LHCN-M2 (cell line): Measurements from ENCODE around the gene CEP95. TPM values are rescaled to one million over a fixed set of nuclear protein-coding genes. Genes with fewer than 3 reads are reported as not detected.

Source experiments
- DNase-seq: peaks from one replicate; pipeline ENCODE4 v3.0.0-alpha.2; 2012; ENCODE audit warnings: low read depth
- total RNA-seq: library from RNA; depleted of rRNA; stranded (reverse); fragments of >200 nt; gene quantifications from 2 replicates; pipeline ENCODE4 v1.2.3, GENCODE V29; 2014

Gene CEP95
- total RNA-seq, 1 experiment from 2014 or later, result 15.0 TPM

DNA sequence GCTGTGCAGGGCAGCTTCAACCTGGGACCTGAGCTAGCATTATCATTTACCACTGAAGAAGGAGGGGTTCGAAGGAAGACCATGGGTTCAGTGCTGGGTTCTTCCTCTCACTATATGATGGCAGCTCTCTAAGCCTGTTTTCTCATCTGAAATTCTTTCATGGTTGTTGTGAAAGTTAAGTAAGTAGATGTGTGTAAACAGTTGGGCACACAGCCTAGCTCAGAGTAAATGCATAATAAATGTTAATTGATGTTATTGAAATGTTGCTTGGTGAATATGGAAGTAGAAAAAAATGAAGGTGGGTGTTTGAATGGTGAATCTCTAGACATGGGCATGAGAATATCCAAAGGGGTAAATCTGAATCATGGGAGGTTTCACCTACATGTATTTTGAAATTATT, 9.1 kb downstream of the CEP95 start:
- DNase-seq, result no peak

DNA sequence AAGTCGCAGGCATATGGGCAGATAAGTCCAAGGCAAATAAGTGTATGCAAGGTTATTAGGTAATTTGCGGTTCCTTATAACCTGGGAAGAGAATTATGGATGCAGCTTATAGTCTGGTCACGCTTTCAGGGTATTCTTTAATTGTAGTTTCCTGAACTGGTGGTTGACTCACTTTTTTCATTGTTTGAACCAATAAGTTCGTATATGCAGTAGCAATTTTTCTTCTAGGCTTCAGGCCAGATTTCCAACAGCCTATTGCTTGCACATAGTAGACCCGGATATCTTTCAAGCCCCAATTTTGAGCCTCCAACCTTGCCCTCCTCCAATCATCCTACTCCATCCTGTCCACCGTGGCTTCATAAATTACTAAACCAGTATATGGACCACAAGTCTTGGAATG, 12.8 kb downstream of the CEP95 start:
- no peak for DNase-seq

DNA sequence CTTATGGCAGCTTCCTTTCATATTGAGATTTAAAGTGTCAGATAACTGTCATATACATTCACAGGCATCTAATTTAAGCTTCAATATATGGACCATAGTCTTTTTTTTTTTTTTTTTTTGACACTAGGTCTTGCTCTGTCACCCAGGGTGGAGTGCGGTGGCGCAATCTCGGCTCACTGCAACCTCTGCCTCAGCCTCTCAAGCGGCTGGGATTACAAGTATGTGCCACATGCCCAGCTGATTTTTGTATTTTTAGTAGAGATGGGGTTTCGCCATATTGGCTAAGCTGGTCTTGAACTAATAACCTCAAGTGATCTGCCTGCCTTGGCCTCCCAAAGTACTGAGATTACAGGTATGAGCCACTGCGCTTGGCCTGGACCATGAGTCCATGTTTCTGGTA, 13.6 kb downstream of the CEP95 start:
- DNase-seq, result no peak

DNA sequence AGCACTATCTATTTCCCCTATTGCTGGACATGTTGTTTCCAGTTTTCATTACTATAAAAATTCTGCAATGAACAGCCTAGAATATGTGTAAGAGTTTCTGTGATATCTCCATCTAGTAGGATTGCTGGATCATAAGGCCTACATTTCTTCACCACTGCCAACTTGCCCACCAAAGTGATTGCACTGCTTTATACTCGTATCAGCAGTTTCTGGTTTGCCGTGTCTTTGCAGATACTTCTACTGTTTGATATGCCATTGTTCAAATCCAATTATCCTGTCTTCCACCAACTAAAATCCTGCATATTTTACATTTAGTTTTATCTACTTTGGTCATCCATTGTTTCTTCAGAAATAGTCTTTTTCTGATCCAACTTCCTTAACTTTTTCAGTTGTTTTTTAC, 21.1 kb downstream of the CEP95 start:
- no peak for DNase-seq

DNA sequence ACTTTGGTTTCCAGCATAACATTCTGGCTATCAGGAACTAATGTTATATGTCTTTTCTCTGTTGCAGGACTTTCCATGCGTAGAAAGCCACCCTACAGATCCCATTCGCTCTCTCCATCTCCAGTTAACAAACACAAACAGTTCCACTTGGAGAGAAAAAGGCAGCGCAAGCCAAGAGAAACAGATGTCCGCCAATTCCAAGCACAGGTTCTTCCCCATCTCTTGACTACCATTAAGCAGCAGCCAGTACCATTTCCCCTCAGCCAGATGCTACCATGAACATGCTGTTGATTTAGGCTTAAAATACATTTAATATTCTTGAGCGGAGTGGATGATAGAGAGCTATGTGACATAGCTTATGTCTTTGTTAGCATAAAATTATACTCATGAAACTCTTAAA, 22.4 kb downstream of the CEP95 start:
- no peak for DNase-seq

DNA sequence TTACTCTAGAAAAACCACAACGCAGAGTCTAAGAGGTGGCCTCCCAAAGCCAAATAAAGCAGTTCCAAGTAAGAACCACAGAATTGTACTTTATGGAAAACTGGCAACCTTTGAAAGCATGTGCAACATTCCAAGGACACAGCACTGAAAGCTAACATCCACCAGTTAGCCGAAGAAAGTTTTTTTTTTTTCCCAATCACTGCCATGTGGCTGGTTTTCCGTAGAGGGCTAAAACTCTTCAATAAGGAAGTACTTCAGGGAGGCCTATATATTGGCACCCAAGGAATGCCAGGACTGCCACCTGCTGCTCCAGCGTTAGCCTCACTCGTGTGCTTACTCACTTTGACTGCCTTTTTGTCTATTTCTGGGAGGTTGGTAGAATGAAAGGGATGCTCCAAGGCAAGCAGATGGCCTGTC, 25.2 kb downstream of the CEP95 start:
- DNase-seq, result no peak

DNA sequence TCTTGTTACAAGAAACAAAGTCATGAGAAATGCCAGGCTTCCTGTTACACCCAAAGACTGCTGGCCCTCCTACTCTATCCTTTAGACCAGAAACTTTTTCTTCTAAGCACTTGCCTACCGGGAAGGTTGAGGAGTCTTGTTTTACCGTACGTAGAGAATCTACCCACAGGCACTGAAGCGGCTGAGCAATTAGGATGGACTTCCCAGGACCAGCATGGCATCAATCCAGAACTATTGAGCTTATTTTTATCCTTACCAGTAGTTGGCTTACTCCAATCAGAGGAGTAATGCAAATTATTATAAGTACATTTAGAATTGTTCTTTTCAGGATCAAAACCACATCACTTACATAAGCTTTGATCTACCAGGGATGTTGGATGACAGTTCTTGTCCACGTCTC, 25.6 kb downstream of the CEP95 start:
- no peak for DNase-seq

DNA sequence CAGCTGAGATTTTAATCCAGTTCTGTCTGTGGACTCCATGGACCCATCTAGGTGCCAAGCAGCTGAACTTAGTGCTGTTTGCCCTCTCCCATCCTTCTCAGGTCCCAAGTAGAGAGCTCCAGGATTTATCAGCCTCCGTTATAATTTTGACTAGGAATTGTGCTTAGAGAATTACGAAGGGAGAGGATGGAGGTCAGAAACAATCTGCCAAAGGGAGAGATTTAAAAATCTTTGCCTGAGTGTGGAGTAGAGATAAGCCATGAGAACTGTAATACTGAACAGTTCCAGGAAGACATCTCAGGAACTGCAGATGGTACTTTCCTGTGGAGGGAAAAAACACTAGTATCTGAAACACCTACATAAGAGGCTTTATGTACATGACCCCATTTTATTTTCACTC, 27.0 kb downstream of the CEP95 start:
- DNase-seq, result no peak

DNA sequence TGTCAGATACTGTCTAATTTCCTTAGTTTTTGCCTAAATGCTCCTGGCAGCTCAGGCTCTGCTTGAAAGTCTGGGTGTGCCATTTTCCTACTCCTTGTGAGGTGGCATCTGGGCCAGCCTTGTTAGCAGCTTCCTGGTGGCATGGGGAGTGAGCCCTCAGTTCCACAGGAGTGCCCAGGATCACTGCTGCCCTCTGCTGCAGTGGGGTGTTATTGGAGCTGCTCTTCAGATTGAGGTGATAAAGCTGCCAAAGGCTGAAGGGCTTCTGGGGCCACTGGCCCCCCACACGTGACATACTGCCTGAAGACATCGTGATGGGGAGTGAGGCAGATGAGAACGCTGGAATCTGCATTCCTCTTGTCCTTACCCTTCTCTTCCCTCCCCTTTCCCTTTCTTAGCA, 27.4 kb downstream of the CEP95 start:
- peak; percentile 18 for DNase-seq

DNA sequence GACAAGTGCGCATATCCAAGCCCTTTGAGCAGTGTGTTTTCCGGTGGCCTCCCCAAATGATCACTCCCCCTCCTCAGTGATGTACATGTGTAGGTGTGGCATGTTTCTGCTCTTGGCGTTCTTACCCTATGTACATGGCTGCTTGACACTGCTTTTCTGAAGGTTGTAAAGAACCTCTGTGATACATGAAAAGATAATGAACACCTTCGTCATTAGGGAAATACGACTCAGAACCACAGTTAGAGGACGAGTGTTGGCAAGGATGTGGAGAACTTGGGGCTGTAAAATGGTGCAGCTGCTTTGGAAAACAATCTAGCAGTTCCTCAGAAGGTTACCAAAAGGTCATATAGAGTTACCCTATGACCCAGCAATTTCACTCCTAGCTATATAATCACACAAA, 28.6 kb downstream of the CEP95 start:
- DNase-seq, result peak; percentile 35

DNA sequence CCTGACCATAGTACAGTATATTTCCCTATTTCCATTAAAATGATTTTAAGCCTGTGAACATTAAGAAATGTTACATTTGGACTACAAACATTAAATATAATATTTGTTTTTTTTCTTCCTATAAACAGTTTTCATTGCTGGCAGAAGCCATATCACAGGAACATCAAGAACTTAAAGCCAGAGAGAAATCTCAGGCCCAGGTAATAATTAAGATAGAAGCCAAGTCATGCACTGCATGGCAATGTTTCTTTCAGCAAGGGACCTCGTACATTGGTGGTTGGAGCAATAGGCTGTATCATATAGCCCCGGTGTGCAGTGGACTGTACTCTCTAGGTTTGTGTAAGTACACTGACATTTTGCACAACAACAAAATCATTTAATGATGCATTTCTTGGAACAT, 30.1 kb downstream of the CEP95 start:
- DNase-seq, result no peak

DNA sequence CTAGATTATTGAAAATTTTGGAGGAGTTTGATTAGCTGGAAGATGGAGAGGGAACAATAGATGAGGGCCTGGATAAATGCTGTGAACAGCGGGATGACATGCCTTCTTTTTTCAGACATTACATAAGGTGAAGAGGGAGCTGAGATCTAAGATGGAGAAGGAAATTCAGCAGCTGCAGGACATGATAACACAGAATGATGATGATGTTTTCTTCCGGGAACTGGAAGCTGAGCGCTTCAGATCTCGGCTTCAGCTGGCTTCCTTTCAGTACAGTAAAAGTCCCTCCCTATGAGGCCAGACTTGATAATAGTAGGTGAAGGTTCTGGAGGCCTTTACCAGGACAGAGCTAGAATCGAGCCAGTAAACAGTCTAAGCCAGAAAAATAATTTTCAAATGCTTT, 30.7 kb downstream of the CEP95 start:
- no peak for DNase-seq

DNA sequence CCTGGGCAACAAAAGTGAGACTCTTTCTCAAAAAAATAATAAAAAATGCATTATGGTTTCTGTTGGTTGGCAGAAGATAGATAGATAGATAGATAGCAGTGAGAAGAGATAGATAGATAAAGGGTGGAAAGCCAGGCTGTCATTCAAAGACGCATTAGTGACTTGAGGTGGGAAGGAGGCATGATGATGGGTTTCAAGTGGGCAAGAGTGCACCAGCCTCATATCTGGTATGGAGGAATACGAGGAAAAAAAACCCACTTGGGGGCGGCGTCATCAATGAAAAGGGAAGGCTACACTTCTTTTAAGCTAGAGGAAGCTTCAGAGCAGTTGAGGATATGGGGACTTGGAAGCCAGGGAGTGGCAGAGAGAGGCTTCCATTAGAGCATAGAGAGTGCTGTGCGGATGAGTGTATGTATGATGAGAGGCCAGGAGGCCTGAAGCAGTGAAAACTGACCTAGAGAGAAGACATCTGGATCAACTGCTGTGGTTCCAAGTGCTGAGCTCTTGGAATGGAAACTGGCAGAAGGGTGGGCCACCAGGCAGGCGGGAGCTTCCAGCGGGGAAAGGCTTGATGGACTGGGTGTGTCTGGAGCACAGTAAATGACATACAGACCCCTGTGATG, 31.8 kb downstream of the CEP95 start:
- no peak for DNase-seq

DNA sequence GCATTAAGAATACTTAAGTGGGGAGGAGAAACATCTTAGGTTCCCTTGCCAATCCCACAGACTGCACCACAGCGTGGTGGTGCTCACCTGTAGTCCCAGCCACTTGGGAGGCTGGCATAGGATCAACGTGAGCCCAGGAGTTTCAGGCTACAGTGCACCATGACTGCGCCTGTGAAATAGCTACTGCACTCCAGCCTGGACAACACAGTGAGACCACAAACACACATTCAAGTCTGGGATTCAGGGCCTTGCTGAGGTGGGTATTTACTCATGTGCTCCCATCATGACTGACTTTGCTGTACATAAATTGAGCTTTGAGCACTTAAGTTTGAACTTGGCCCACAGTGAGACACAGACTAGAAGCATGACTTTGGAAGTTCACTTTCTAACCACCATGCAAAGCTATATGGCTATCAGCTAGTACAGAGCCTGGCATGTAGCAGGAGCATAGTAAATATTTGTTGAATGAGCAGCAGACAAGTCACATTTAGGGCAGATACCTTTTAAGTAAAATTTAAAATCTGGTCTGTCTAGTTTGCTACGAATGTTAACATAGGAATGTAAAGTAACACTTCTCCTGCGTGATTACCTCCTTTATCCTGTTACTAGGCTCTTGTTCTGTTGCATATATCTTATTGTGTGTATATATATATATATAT, 33.5 kb downstream of the CEP95 start:
- no peak for DNase-seq

DNA sequence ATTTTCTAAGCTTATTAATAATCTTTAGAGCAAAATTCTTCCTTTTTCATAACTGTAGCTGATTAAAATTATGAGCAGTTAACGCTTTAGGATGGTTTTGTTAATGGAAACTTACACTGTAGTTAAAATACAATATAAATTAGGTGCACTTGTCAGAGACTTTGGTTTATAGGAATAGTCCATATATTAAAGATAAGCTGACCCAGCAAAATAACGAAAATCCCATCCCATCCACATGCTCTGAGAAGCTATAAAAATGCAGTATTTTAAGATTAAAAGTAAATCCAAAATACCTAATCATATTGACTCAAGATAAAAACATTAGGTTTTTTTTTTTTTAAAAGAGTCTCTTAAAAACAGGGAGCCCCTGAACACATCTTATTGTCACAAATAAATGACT, 38.0 kb downstream of the CEP95 start:
- no peak for DNase-seq

DNA sequence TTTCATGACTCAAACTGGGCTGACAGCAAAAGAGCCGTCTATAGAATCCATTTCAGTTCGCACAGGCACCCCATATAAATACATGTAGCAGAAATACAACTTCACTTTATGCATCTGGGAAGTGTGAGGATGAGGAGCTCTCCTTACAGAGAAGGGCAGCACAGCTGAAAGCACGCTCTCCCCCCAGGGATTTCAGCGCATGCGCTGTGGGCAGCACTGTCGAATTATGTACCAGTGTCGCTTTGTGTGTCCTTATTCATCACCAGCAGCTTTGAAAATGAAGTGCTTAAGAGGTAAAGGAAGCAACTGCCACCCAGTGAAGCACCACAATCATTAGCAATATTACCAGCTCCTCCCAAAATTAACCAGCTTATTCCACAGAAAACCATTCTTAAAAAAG, 39.9 kb downstream of the CEP95 start:
- no peak for DNase-seq

DNA sequence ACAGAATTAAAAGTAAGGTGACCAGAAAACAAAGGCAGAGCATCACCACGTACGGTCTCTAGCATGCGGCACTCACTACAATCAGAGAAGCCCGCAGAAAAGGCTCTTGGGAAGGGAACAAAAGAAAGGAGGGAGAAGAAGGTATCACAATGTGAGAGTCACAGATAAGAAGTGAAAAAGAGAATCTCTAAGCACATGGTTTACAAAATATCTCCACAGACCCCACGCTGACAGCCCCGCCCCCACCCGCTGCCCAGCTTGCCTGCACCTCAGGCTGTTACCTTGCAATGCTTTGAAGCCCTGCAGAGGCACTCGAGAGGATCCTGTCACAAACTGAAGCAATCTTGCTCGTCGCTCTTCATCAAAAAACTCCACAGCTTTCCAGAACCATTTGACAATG, 40.5 kb downstream of the CEP95 start:
- DNase-seq, result no peak

DNA sequence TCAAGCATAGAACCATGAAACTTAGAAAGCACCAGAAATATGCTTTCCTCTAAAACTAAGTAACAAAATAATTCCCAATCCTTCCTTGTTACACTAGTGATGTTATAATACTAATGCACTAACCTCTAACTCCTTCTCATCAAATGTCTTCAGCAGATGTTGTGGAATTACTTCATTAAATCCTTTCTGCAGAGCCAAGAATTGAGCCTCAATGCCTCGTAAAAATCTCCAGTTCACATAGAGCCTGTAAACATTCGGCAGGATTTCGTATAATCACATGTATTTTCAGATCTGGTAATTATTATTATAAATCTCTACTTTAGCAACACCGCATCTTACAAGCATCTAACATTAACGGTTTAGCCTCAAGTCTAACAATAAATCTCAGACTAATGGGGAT, 44.7 kb downstream of the CEP95 start:
- no peak for DNase-seq

DNA sequence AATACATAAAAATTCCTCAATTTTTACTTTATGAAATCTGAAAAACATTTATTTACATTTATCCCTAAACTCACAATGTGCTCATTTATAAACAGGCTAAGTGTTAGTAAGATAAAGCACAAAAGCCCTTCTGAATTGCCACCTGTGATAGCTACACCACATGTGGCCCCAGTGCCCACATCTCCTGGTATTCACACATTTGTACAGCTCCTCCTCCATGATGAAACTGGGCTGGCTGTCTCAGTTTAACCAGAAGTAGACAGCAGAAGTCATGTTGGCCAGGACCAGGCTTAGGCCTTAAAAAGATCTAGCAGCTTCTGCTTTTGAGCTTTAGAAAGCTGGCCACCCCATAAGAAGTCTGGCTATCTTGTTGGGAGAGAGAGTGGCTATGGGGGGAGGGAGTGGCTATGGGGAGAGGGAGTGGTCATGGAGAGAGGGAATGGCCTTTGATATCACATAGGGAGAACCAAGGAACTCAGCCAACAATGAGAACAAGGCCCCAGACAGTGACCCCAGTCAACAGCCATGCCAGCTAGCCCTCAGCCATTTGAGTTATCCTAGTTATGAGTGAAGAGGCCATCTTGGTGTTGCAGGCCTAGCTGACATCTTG, 47.4 kb downstream of the CEP95 start:
- DNase-seq, result no peak

DNA sequence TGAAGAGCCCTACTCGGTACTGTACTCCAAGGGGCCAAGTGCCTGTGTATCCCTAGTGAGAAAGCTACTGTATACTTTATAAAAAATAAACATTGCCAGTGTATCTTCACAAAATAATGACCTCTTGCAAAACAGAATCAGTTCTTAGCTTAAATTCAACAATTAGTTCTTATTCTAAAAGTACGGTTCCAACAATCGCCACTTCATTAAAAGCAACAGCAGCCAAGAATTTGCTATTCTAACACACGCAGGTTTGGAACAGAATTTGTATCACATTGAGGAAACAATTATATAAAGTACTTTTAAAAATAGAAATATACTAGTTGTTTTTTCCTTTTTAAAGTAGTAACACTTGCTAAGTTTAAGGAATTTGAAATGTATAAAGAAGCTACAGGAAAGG, 48.5 kb downstream of the CEP95 start:
- DNase-seq, result no peak

DNA sequence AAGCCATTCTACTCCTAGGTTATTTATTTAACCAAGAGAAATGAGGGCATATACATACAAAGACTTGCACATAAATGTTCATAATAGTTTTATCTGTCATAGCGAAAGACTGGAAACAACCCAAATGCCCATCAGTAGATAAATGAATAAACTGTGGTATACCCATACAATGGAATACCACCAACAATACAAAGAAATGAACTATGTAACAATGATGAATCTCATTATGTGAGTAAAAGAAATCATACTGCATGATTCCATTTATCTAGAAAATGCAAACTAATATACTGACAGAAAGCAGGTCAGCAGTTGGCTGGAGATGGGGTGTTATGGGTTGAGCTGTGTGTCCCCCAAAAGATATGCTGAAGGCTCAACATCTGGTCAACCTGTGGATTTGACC, 57.3 kb downstream of the CEP95 start:
- DNase-seq, result no peak

DNA sequence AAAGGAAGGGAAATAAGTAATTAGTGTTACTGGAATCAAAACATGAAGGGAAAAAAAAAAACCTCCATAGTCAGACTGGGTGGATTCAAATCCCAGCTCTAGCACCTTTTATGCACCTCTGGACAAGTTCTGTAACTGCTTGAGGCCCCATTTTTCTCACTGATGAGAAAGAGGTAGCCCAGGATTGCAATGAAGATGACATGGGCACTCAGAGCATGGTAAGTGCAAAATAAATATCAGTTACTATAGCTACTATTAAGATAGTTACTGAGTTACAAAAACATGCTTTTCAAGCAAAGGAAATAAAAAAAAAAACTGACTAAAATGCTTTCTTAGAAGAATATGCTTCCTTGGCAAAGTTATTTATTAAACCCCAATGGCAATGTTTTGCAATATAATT, 58.8 kb downstream of the CEP95 start:
- DNase-seq, result no peak

DNA sequence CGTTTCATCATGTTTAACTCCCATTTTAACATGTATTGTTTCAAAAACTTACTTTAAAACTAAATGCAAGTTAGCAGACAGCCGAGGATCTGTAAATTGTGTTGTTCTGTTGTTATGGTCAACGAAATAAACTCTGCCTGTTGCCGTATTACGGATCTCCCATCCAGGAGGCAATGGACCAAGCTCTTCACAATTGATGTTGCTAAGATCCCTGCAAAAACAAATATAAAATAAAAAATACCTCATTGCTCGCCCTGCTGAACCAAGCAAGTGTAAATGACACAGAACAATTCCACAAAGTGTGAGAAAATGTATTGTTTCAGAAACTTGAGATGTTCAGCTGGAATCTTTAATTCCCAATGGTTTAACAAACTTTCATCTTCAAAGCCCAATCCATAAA, 65.0 kb downstream of the CEP95 start:
- no peak for DNase-seq
